Neural progenitor cell (in vitro differentiated cells): Measurements from ENCODE around the gene TXNRD1.

Experiments used
- EZH2 ChIP-seq: fragments of 200-600 bp; sonication (generic); IDR thresholded peaks from 2 replicates; pipeline ENCODE4 v1.6.1; 2017; ENCODE audit warnings: antibody characterized with exemption, mild to moderate bottlenecking, moderate library complexity
- TF ChIP-seq, protein P1 (sequence below): fragments of 200-600 bp; sonication (generic); IDR thresholded peaks from 2 replicates; pipeline ENCODE4 v1.5.1; 2017; ENCODE audit warnings: antibody characterized with exemption, mild to moderate bottlenecking

DNA sequence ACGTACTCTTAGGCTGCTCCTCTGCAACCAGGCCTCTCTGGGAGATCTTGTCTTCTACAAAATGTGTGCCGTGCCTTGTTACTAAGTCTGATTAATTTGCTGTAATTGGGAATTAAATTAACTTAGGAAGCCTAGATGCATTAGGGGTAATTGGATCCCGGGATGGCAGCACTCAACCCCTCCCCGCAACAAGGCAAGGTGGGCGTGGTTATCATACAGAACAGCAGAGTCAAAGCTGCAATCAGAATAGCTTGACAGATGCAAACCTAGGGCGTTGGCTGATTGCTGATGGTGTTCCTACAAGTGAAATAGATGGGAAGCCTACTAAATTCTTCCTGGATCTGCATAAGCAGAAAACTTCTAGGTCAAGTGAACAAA is 43.0 kb upstream of the TXNRD1 start:
- TF ChIP-seq, protein P1, sequence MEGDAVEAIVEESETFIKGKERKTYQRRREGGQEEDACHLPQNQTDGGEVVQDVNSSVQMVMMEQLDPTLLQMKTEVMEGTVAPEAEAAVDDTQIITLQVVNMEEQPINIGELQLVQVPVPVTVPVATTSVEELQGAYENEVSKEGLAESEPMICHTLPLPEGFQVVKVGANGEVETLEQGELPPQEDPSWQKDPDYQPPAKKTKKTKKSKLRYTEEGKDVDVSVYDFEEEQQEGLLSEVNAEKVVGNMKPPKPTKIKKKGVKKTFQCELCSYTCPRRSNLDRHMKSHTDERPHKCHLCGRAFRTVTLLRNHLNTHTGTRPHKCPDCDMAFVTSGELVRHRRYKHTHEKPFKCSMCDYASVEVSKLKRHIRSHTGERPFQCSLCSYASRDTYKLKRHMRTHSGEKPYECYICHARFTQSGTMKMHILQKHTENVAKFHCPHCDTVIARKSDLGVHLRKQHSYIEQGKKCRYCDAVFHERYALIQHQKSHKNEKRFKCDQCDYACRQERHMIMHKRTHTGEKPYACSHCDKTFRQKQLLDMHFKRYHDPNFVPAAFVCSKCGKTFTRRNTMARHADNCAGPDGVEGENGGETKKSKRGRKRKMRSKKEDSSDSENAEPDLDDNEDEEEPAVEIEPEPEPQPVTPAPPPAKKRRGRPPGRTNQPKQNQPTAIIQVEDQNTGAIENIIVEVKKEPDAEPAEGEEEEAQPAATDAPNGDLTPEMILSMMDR = no peak
- no peak for TF ChIP-seq EZH2
